ENCODE measurements around the gene CHML. TPM values are rescaled to one million over a fixed set of nuclear protein-coding genes. Genes with fewer than 3 reads are reported as not detected.
"Not testable (repeated sequence)": the region's sequence is repeated elsewhere in the genome, so short reads cannot be mapped to it uniquely, and the experiment has no call there.

The CHML gene
- total and polyA plus RNA-seq, 12 donors = 1.7 to 11.4 (median 7.7) TPM

DNA sequence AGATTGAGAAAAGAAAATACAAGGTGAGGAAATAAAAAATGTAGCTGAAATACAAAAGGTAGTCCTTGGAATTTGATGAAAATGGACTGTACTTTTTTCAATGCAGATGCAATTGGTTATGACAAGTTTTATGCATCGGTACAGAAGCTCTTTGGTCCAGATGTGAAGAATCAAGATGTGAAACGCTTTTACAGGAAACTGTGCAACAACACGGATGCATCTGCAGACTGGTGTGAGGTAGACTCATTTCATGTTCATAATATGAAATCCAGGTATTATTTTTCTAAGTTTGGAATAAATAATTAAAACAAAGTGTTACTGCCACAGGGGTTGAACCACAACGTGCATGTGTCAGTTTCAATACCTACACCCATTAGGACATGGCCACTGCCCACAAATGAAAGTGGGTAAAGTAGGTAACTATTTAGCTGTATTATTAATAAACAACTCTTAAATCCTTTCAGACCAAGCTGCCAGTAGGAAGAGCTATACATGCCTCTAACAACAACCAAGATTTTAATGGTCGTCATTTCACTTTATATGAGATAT lies 20.3 kb upstream of the CHML start:
- no peaks in the 10 kb centered on the region for H3K4me1 ChIP-seq
- H3K27me3 ChIP-seq = peaks cover 0 to 4% (median 0%) of the 10 kb centered on the region in 7 donors
- DNase-seq = no peak
- WGBS, 2 donors = 85 to 90% methylated on average over 5 of the region's 5 CpGs
- H3K27ac ChIP-seq = no peak overlapping the region
- intact Hi-C loops (cut with DNase I) = loop anchor here in 1 of 10 donors (10.0 kb wide), 1 partner anchor 56 kb away; no protein-coding TSS in a partner anchor
- ATAC-seq = no peak
- TF ChIP-seq, protein P1, sequence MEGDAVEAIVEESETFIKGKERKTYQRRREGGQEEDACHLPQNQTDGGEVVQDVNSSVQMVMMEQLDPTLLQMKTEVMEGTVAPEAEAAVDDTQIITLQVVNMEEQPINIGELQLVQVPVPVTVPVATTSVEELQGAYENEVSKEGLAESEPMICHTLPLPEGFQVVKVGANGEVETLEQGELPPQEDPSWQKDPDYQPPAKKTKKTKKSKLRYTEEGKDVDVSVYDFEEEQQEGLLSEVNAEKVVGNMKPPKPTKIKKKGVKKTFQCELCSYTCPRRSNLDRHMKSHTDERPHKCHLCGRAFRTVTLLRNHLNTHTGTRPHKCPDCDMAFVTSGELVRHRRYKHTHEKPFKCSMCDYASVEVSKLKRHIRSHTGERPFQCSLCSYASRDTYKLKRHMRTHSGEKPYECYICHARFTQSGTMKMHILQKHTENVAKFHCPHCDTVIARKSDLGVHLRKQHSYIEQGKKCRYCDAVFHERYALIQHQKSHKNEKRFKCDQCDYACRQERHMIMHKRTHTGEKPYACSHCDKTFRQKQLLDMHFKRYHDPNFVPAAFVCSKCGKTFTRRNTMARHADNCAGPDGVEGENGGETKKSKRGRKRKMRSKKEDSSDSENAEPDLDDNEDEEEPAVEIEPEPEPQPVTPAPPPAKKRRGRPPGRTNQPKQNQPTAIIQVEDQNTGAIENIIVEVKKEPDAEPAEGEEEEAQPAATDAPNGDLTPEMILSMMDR (IDR thresholded peaks at IDR 0.05) = no peak
- no peaks in the 10 kb centered on the region for H3K36me3 ChIP-seq
- H3K9me3 ChIP-seq = no peaks in the 10 kb centered on the region
- H3K4me3 ChIP-seq = no peak overlapping the region

DNA sequence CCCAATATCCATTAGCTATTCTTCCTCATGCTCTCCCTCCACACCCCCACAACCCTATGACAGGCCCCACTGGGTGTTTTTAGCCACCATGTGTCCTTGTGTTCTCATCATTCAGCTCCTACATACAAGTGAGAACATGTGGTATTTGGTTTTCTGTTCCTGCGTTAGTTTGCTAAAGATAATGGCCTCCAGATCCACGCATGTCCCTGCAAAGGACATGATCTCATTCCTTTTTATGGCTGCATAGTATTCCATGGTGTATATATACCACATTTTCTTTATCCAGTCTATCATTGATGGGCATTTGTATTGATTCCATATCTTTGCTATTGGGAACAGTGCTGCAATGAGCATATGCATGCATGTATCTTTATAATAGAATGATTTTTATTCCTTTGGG lies 18.8 kb upstream of the CHML start:
- H3K27me3 ChIP-seq; H3K36me3 ChIP-seq; H3K27ac ChIP-seq; ATAC-seq; DNase-seq; H3K9me3 ChIP-seq; H3K4me1 ChIP-seq; intact Hi-C loops (cut with DNase I); H3K4me3 ChIP-seq: not testable (repeated sequence)
- 89 to 91% methylated on average over 2 of the region's 2 CpGs for WGBS, 2 donors

DNA sequence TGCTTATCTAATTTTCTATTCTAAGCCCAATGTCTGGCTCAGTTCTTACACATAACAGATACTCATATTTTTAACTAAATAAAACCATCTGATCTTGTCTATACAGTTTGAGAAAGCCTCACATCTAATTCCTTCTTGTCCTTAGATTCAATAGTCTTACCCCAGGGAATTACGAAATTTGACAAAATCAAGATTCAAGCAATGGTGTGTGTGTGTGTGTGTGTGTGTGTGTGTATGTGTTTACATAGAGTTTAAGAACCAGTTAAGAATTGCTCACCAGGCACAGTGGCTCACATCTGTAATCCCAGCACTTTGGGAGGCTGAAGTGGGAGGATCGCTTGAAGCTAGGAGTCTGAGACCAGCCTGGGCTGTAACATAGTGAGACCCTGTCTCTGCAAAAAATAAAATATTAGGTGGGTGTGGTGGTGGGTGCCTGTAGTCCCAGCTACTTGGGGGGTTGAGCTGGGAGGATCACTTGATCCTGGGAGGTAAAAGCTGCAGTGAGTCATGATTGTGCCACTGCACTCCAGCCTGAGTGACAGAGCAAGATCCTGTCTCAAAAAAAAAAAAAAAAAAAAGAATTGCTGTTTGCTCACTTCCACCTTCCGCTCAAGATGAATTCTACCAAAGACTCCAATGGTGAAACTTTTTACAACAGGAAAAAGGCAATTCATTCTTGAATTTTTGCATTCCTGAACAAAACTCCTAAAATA lies 18.1 kb upstream of the CHML start:
- Histone ChIP-seq H3K36me3 (no peaks in the 10 kb centered on the region), H3K4me1 (no peaks in the 10 kb centered on the region), H3K27me3 (peaks cover 0 to 4% (median 0%) of the 10 kb centered on the region in 7 donors), H3K4me3 (no peak overlapping the region), H3K27ac (no peak overlapping the region), H3K9me3 (no peaks in the 10 kb centered on the region)
- ATAC-seq = no peak
- intact Hi-C loops (cut with DNase I) = no loop called here
- 87 to 97% methylated on average over 3 of the region's 3 CpGs for WGBS, 2 donors
- TF ChIP-seq, protein P1 (IDR thresholded peaks at IDR 0.05) = no peak
- DNase-seq = no peak

DNA sequence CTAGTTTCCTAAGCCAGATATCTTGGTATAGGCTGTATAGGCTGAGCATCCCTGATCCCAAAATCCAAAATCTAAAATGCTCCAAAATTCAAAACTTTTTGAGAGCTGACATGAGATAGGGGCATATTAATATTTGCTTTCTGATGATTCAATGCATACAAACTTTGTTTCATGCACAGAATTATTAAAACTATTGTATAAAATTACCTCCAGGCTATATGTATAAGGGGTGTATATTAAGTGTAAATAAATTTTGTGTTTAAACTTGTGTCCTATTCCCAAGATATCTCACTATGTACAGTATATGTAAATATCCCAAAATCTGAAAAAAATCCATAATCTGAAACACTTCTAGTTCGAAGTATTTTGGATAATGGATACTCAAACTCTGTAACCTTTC lies 14.5 kb upstream of the CHML start:
- TF ChIP-seq, protein P1 (IDR thresholded peaks at IDR 0.05) = no peak
- peaks cover 0 to 3% (median 0%) of the 10 kb centered on the region in 7 donors for H3K27me3 ChIP-seq
- no peaks in the 10 kb centered on the region for H3K4me1 ChIP-seq
- no peaks in the 10 kb centered on the region for H3K9me3 ChIP-seq
- ATAC-seq = no peak
- no peak for DNase-seq
- H3K4me3 ChIP-seq = no peak overlapping the region
- no peak overlapping the region for H3K27ac ChIP-seq
- H3K36me3 ChIP-seq = no peaks in the 10 kb centered on the region
- 78 to 89% methylated on average over 1 of the region's 1 CpG for WGBS, 2 donors
- intact Hi-C loops (cut with DNase I) = no loop called here

DNA sequence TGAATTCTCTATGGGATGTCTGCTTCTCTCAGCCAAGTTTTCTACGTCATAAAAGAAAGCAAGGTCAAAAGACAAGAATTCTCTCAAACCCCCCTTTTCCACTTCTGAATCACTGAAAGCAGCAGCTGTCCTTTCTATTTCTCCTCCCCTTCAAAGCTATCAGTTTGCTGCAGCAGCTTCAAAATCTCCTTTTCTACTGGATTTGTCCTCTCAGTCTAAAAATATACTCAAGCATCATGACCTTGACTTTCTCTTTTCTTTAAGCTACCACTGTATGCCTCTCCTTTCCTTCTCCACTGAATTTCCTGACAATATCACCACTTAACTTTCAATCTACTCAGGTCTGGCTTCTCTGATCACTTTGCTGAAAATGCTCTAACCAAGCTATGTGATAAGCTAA lies 13.8 kb upstream of the CHML start:
- 48 to 49% methylated on average over 1 of the region's 1 CpG for WGBS, 2 donors
- intact Hi-C loops (cut with DNase I) = no loop called here
- Histone ChIP-seq H3K9me3 (peaks cover 0 to 3% (median 0%) of the 10 kb centered on the region in 11 donors), H3K27ac (no peak overlapping the region), H3K4me1 (no peaks in the 10 kb centered on the region), H3K4me3 (no peak overlapping the region), H3K36me3 (no peaks in the 10 kb centered on the region), H3K27me3 (peaks cover 0 to 4% (median 0%) of the 10 kb centered on the region in 7 donors)
- no peak for ATAC-seq
- no peak for DNase-seq
- TF ChIP-seq, protein P1 (IDR thresholded peaks at IDR 0.05) = no peak

All from heart right ventricle (tissue), 16 donors.